ENCODE data around the gene LIPG. TPM values are rescaled to one million over a fixed set of nuclear protein-coding genes. Genes with fewer than 3 reads are reported as not detected.

Gene LIPG
- total and polyA plus RNA-seq, 2 of the 13 experiments (the other 11 are each of a cell fraction or from before 2014, with no cell fraction given) = 0.96 to 10.8 TPM

- TF ChIP-seq, protein P1, sequence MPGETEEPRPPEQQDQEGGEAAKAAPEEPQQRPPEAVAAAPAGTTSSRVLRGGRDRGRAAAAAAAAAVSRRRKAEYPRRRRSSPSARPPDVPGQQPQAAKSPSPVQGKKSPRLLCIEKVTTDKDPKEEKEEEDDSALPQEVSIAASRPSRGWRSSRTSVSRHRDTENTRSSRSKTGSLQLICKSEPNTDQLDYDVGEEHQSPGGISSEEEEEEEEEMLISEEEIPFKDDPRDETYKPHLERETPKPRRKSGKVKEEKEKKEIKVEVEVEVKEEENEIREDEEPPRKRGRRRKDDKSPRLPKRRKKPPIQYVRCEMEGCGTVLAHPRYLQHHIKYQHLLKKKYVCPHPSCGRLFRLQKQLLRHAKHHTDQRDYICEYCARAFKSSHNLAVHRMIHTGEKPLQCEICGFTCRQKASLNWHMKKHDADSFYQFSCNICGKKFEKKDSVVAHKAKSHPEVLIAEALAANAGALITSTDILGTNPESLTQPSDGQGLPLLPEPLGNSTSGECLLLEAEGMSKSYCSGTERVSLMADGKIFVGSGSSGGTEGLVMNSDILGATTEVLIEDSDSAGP (CRISPR knock-in tag; IDR thresholded peaks at IDR 0.05; ENCODE audit: borderline replicate concordance) = no peak
- TF ChIP-seq ZNF280B (CRISPR knock-in tag; IDR thresholded peaks at IDR 0.05; ENCODE audit: borderline replicate concordance) (no peak), MYNN (CRISPR knock-in tag; IDR thresholded peaks at IDR 0.05; ENCODE audit: low read depth) (no peak), ZBTB46 (CRISPR knock-in tag; IDR thresholded peaks at IDR 0.05; ENCODE audit: borderline replicate concordance) (no peak)
- TF ChIP-seq, protein P2, sequence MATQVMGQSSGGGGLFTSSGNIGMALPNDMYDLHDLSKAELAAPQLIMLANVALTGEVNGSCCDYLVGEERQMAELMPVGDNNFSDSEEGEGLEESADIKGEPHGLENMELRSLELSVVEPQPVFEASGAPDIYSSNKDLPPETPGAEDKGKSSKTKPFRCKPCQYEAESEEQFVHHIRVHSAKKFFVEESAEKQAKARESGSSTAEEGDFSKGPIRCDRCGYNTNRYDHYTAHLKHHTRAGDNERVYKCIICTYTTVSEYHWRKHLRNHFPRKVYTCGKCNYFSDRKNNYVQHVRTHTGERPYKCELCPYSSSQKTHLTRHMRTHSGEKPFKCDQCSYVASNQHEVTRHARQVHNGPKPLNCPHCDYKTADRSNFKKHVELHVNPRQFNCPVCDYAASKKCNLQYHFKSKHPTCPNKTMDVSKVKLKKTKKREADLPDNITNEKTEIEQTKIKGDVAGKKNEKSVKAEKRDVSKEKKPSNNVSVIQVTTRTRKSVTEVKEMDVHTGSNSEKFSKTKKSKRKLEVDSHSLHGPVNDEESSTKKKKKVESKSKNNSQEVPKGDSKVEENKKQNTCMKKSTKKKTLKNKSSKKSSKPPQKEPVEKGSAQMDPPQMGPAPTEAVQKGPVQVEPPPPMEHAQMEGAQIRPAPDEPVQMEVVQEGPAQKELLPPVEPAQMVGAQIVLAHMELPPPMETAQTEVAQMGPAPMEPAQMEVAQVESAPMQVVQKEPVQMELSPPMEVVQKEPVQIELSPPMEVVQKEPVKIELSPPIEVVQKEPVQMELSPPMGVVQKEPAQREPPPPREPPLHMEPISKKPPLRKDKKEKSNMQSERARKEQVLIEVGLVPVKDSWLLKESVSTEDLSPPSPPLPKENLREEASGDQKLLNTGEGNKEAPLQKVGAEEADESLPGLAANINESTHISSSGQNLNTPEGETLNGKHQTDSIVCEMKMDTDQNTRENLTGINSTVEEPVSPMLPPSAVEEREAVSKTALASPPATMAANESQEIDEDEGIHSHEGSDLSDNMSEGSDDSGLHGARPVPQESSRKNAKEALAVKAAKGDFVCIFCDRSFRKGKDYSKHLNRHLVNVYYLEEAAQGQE (IDR thresholded peaks at IDR 0.05; ENCODE audit: borderline replicate concordance in 1 of 2, low read depth in 1 of 2, low read length in 2 of 2) = no peak
Measured at GRCh38 chr18:49619801-49620200, 57.9 kb downstream of the LIPG start (continued).
